ENCODE data around the gene TMEM255B. TPM values are rescaled to one million over a fixed set of nuclear protein-coding genes. Genes with fewer than 3 reads are reported as not detected.
"Not testable (repeated sequence)": the region's sequence is repeated elsewhere in the genome, so short reads cannot be mapped to it uniquely, and the experiment has no call there.

The TMEM255B gene
- total RNA-seq, 1 experiment from 2014 or later = 4.7 TPM

DNA sequence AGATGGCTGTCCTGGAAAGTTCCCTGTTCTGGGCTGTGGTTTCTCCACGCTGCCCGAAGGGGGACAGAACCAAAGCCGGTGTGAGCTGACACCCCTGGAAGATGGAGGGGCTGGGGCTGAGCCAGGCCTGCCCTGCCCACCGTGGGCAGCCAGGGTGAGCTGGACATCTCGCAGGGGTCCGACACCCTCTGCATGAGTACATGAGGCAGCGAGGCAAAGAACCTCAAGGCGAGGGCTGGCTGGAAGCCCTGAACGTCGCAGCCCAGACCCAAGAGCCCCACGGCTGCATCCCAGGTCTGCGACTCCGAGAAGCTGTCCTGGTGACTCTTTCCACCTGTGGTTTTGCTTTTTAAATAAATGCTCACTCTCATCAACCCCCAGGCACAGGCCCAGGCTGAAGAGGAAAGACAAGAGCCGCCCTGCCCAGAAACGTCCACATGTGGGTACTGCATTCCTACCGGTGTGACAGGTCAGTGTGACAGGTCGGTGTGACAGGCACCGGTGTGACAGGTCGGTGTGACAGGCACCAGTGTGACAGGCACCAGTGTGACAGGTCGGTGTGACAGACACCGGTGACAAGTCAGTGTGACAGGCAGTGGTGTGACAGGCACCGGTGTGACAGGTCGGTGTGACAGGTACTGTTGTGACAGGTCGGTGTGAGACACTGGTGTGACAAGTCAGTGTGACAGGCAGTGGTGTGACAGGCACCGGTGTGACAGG, 74.2 kb downstream of the TMEM255B start (continued):
- TF ChIP-seq, protein P1, sequence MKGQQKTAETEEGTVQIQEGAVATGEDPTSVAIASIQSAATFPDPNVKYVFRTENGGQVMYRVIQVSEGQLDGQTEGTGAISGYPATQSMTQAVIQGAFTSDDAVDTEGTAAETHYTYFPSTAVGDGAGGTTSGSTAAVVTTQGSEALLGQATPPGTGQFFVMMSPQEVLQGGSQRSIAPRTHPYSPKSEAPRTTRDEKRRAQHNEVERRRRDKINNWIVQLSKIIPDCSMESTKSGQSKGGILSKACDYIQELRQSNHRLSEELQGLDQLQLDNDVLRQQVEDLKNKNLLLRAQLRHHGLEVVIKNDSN (CRISPR knock-in tag; IDR thresholded peaks at IDR 0.05) = no peak
- no peak for TF ChIP-seq ESRRA (CRISPR knock-in tag; IDR thresholded peaks at IDR 0.05; ENCODE audit: borderline replicate concordance)
- no peak for TF ChIP-seq FOXP1 (CRISPR knock-in tag; IDR thresholded peaks at IDR 0.05; ENCODE audit: borderline replicate concordance)
- TF ChIP-seq, protein P2, sequence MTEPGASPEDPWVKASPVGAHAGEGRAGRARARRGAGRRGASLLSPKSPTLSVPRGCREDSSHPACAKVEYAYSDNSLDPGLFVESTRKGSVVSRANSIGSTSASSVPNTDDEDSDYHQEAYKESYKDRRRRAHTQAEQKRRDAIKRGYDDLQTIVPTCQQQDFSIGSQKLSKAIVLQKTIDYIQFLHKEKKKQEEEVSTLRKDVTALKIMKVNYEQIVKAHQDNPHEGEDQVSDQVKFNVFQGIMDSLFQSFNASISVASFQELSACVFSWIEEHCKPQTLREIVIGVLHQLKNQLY (CRISPR knock-in tag; IDR thresholded peaks at IDR 0.05) = no peak
- TF ChIP-seq ZBTB43 (CRISPR knock-in tag; IDR thresholded peaks at IDR 0.05) = no peak
- no peak for TF ChIP-seq GTF2I (CRISPR knock-in tag; conservative IDR thresholded peaks at IDR 0.05)
- TF ChIP-seq, protein P3, sequence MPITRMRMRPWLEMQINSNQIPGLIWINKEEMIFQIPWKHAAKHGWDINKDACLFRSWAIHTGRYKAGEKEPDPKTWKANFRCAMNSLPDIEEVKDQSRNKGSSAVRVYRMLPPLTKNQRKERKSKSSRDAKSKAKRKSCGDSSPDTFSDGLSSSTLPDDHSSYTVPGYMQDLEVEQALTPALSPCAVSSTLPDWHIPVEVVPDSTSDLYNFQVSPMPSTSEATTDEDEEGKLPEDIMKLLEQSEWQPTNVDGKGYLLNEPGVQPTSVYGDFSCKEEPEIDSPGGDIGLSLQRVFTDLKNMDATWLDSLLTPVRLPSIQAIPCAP (CRISPR knock-in tag; IDR thresholded peaks at IDR 0.05) = no peak
- TF ChIP-seq RORB (CRISPR knock-in tag; IDR thresholded peaks at IDR 0.05) = no peak
- no peak for TF ChIP-seq ZNF416 (CRISPR knock-in tag; IDR thresholded peaks at IDR 0.05)

GRCh38 chr13:113834006-113834405, 75.0 kb downstream of the TMEM255B start:
- H3K27me3 Mint-ChIP-seq (ENCODE audit: low read depth); H3K9me3 Mint-ChIP-seq; CTCF ChIA-PET; POLR2A ChIA-PET; DNase-seq (ENCODE audit: low spot score); H3K4me3 Mint-ChIP-seq; H3K27ac Mint-ChIP-seq; H3K36me3 Mint-ChIP-seq; ATAC-seq: not testable (repeated sequence)
- H3K4me1 Mint-ChIP-seq = peaks cover 16% of the 10 kb centered on the region

DNA sequence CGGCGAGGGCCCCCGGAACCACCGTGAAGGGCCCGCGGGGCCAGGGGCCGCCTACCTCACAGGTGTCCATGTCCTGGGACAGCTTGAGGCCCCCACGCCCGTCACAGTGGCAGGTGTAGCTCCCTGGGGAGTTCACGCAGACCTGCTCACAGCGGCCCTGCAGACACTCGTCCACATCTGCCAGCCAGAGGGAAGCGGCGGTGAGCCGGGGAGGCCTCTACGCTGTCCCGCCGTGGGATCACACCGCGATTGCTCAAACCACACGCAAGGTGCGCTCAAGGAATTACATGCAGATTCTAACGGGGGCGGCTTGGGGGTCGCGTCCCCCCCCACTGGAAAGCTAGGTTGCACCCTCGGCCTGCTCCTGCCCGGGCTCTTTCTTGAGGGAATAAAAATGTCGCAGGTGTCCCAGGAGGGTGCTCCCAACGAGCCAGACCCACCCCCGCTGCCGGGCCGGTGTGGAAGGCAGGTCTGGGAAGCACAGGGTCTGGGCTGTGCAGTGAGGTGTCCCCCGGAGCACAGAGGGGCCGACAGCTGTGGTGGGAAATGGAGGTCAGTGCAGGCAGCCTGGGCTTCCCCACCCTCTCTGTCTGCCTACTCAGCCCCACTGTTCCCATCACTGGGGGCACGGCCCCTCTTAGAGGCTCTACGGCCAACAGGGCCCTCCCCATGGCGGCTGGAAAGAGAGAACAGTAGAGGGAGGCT, 75.6 kb downstream of the TMEM255B start:
- no peak for ATAC-seq
- Mint-ChIP-seq H3K27ac (0 out of 2 replicates have a peak overlapping the region, but pooled peaks have one; percentile 18), H3K36me3 (peaks cover 8% of the 10 kb centered on the region), H3K4me3 (no peak overlapping the region), H3K9me3 (no peaks in the 10 kb centered on the region), H3K27me3 (ENCODE audit: low read depth) (no peaks in the 10 kb centered on the region), H3K4me1 (peaks cover 16% of the 10 kb centered on the region)
- ChIA-PET CTCF (no interaction called here), POLR2A (no interaction called here)
- no peak for DNase-seq (ENCODE audit: low spot score)
- TF ChIP-seq TP53 (CRISPR knock-in tag; IDR thresholded peaks at IDR 0.05) (no peak), GRHL2 (CRISPR knock-in tag; IDR thresholded peaks at IDR 0.05; ENCODE audit: insufficient replicate concordance, severe bottlenecking) (no peak), NFYB (CRISPR knock-in tag; conservative IDR thresholded peaks at IDR 0.05; ENCODE audit: low read depth) (no peak), CTCF (IDR thresholded peaks at IDR 0.05) (no peak), ZNF232 (CRISPR knock-in tag; IDR thresholded peaks at IDR 0.05) (no peak), NFE2L1 (CRISPR knock-in tag; IDR thresholded peaks at IDR 0.05) (no peak), CBFB (CRISPR knock-in tag; IDR thresholded peaks at IDR 0.05; ENCODE audit: low read depth) (no peak), ZNF121 (CRISPR knock-in tag; IDR thresholded peaks at IDR 0.05) (no peak), ATF1 (CRISPR knock-in tag; IDR thresholded peaks at IDR 0.05) (no peak), ZNF138 (CRISPR knock-in tag; conservative IDR thresholded peaks at IDR 0.05) (no peak)
- TF ChIP-seq, protein P4, sequence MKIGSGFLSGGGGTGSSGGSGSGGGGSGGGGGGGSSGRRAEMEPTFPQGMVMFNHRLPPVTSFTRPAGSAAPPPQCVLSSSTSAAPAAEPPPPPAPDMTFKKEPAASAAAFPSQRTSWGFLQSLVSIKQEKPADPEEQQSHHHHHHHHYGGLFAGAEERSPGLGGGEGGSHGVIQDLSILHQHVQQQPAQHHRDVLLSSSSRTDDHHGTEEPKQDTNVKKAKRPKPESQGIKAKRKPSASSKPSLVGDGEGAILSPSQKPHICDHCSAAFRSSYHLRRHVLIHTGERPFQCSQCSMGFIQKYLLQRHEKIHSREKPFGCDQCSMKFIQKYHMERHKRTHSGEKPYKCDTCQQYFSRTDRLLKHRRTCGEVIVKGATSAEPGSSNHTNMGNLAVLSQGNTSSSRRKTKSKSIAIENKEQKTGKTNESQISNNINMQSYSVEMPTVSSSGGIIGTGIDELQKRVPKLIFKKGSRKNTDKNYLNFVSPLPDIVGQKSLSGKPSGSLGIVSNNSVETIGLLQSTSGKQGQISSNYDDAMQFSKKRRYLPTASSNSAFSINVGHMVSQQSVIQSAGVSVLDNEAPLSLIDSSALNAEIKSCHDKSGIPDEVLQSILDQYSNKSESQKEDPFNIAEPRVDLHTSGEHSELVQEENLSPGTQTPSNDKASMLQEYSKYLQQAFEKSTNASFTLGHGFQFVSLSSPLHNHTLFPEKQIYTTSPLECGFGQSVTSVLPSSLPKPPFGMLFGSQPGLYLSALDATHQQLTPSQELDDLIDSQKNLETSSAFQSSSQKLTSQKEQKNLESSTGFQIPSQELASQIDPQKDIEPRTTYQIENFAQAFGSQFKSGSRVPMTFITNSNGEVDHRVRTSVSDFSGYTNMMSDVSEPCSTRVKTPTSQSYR (CRISPR knock-in tag; IDR thresholded peaks at IDR 0.05) = no peak
- TF ChIP-seq, protein P5, sequence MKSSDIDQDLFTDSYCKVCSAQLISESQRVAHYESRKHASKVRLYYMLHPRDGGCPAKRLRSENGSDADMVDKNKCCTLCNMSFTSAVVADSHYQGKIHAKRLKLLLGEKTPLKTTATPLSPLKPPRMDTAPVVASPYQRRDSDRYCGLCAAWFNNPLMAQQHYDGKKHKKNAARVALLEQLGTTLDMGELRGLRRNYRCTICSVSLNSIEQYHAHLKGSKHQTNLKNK (CRISPR knock-in tag; IDR thresholded peaks at IDR 0.05) = no peak
